Small intestine (tissue), 7 donors: ENCODE results near the gene PDE8B. TPM values are rescaled to one million over a fixed set of nuclear protein-coding genes. Genes with fewer than 3 reads are reported as not detected.

Experiments used
- DNase-seq, 2 donors: peaks; one replicate each; pipeline versions ENCODE4 v3.0.0 to v3.0.0-alpha.2; 2013
- FAIRE-seq: peaks from 2 replicates; lab custom pipeline; 2012; peaks lifted over from hg19 to GRCh38; lab: Jason Lieb, UNC
- H3K27ac ChIP-seq, 3 donors: one replicate each; pipeline ENCODE4 v1.5.1; 2013; ENCODE audit warnings: low read length in 2 of 3, mild to moderate bottlenecking in 2 of 3, control low read depth in 1 of 3, inconsistent platforms in 1 of 3, low read depth in 1 of 3, moderate library complexity in 1 of 3
- H3K27me3 ChIP-seq, 3 donors: one replicate each; pipeline ENCODE4 v1.6.1; 2013; ENCODE audit warnings: low read length in 3 of 3, inconsistent platforms in 1 of 3; ENCODE audit not compliant: control insufficient read depth in 3 of 3, insufficient read depth in 3 of 3
- H3K36me3 ChIP-seq, 3 donors: one replicate each; pipeline ENCODE4 v1.6.1; 2013; ENCODE audit warnings: low read length in 3 of 3, inconsistent platforms in 1 of 3, low read depth in 1 of 3, mild to moderate bottlenecking in 1 of 3, moderate library complexity in 1 of 3; ENCODE audit not compliant: control insufficient read depth in 3 of 3, insufficient read depth in 2 of 3
- H3K4me1 ChIP-seq, 3 donors: one replicate each; pipeline ENCODE4 v1.6.1; 2013; ENCODE audit warnings: low read length in 2 of 3, inconsistent platforms in 1 of 3, low read depth in 1 of 3, mild to moderate bottlenecking in 1 of 3, moderate library complexity in 1 of 3; ENCODE audit not compliant: control insufficient read depth in 3 of 3, insufficient read depth in 2 of 3
- H3K4me3 ChIP-seq, 3 donors: one replicate each; pipeline ENCODE4 v1.5.1; 2013; ENCODE audit warnings: low read length in 3 of 3, control low read depth in 1 of 3, inconsistent platforms in 1 of 3, low read depth in 1 of 3, mild to moderate bottlenecking in 1 of 3, moderate library complexity in 1 of 3
- H3K9me3 ChIP-seq, 2 donors: one replicate each; pipeline ENCODE4 v1.6.1; 2013; ENCODE audit warnings: low read depth in 1 of 2, low read length in 1 of 2; ENCODE audit not compliant: control insufficient read depth in 2 of 2, insufficient read depth in 1 of 2
- WGBS, 3 donors: extraction: QIAGEN DNeasy Blood & Tissue Kit; methylation state at CpG; one replicate each; pipeline ENCODE4 v1.1.7; 2013; 5-methylcytosine and 5-hydroxymethylcytosine counted together
- polyA plus RNA-seq, 4 donors: library from polyadenylated mRNA; stranded (reverse) in 3 of 4; unstranded in 1 of 4; fragments of 200-250 nt in 3 of 4; fragments of 120-200 nt in 1 of 4; gene quantifications; one replicate each; pipeline versions ENCODE4 v1.2.1 to v1.2.3, GENCODE V29; 2013
- donor health status: healthy with polysubstance abuse.
- donor health status: control.
- donor health status: control.
- donor health status: Bipolar disorder and iron deficiency.
- donor health status: healthy.

The PDE8B gene
- polyA plus RNA-seq, 4 donors = 0.22 to 1.5 (median 0.99) TPM

DNA sequence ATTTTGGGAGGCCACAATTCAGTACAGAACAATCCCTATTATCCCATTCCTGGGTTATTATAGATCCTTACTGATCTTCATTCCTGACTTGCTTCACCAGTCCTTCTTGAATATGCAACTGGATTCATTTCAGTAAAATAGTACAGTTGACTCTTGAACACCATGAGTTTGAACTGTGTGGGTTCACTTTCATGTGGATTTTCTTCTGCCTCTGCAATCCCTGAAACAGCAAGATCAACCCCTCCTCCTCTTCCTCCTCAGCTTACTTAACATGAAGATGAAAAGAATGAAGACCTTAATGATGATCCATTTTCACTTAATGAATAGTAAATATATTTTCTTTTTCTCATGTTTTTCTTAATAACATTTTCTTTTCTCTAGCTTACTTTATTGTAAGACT is 8.3 kb upstream of the PDE8B start:
- Histone ChIP-seq H3K27ac (no peak overlapping the region), H3K27me3 (no peaks in the 10 kb centered on the region), H3K36me3 (no peaks in the 10 kb centered on the region), H3K4me3 (no peak overlapping the region), H3K4me1 (no peaks in the 10 kb centered on the region), H3K9me3 (peaks cover 0 to 2% of the 10 kb centered on the region in 2 donors)
- DNase-seq = no peak
- no peak for FAIRE-seq

DNA sequence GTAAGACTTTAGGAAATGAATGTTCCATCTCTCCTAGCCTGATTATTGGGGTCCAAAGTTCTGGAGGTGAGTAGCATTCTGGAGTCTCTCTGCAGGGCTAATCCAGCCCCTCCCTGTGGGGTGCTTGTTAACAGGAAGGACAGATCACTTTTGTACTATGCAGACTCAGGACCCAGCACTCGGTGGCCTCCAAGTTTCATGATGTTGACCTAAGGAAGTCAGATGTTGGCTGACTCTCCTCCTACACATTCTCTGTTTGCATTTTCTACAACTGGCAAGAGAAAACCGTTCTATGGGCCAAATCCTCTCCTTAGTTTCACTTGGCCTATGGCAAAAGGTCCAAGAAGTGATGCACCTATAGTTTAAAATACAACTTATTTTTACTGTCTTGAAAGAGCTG is 5.5 kb upstream of the PDE8B start:
- Histone ChIP-seq H3K27me3 (peaks cover 0 to 13% (median 5%) of the 10 kb centered on the region in 3 donors), H3K4me1 (no peaks in the 10 kb centered on the region), H3K4me3 (no peak overlapping the region), H3K36me3 (no peaks in the 10 kb centered on the region), H3K27ac (no peak overlapping the region), H3K9me3 (no peaks in the 10 kb centered on the region)
- FAIRE-seq (no peak), DNase-seq (peak; percentile 10 to 15)
- 10 to 40% (median 19%) methylated on average over 2 of the region's 2 CpGs for WGBS, 3 donors

DNA sequence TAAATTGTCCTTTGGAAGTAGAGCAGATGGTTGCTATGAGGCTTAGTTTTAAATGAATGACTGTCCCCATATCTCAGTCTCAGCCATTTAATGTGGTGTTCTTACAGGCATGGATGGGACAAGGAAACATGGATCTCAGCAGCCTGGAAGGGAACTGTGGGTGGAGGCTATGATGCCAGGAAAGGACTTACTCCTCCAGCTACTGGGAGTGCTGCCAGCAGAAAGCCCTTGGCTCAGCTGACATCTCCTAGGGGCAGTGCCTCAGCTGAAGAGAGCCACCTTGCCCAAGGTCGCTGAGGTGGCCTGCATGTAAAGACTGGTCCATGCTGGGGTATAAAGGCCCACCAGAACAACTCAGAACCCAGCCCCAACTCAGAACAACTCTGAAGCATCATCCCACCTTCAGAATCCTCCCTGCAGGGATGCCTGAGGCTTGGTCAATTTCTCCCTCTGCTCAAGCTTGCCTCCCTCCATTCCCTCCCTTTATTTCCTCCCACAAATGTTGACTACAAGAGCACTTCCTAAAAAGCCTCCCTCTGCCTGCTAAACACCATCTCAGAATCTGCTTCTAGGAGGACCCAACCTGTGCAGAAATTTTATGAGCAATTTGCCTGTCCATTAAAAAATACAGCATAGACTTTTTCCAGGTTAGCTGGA is 1.8 kb upstream of the PDE8B start:
- 90 to 93% (median 92%) methylated on average over 1 of the region's 1 CpG for WGBS, 3 donors
- DNase-seq (no peak), FAIRE-seq (no peak)

DNA sequence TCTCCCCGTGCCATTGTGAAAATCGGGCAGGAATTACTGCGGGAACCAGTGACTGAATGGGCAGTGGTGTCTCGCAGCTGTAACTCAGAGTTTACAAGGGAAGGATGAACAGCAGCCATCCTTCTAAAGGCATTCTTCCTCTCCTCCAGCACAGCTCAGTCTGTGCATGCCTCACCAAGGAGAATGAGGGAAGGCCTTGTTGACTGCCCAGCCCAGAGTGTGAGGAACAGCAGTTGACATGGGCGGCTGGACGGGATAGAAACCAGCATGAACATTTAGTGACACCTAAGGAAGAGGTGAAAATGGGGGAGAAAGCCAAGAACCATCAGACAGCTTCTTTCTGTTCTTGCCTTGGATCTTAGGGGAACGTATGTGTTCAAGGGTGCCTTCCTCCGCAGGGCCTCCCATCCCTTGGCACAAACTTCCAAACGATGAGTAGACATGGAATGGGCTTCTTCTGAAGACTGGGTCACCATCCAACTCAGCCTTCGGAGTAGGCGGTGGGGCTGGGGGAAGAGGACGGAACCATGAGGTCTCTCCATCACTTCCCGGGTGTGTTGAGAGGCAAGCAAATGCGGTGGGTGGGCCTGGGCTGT is 887 bp upstream of the PDE8B start:
- WGBS, 3 donors = 72 to 81% (median 72%) methylated on average over 14 of the region's 14 CpGs
- Histone ChIP-seq H3K27ac (no peak overlapping the region), H3K36me3 (no peaks in the 10 kb centered on the region), H3K4me1 (no peaks in the 10 kb centered on the region), H3K27me3 (peaks cover 6 to 31% (median 12%) of the 10 kb centered on the region in 3 donors), H3K4me3 (no peak overlapping the region), H3K9me3 (no peaks in the 10 kb centered on the region)
- FAIRE-seq (no peak), DNase-seq (no peak)

More for the DNA sequence above, 1.8 kb upstream of the PDE8B start:
- Histone ChIP-seq H3K27ac (no peak overlapping the region), H3K27me3 (peaks cover 6 to 30% (median 12%) of the 10 kb centered on the region in 3 donors), H3K4me1 (no peaks in the 10 kb centered on the region), H3K36me3 (no peaks in the 10 kb centered on the region), H3K4me3 (no peak overlapping the region), H3K9me3 (no peaks in the 10 kb centered on the region)

DNA sequence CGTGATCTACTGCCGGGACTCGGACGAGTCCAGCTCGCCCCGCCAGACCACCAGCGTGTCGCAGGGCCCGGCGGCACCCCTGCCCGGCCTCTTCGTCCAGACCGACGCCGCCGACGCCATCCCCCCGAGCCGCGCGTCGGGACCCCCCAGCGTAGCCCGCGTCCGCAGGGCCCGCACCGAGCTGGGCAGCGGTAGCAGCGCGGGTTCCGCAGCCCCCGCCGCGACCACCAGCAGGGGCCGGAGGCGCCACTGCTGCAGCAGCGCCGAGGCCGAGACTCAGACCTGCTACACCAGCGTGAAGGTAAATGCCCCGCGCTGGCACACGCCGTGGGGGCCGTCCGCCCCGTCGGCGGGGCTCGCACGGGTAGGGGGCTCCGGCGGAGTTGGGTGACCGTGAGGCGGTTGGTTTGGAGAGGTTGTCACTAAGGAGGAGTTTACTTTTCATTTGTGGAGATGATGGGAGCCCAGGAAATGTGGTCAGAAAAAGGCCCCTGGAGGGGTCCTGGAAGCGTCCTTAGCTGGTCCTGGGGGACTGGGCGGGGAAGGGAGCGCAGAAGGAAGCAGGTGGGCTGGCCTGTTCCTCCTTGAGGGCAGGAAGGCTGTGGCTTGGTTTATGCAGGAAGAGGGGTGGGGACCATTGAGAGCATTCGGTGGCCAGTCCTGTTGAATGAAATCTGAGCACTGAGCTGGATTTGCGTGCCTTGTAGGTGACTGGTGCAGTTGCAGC is 647 bp downstream of the PDE8B start:
- no peaks in the 10 kb centered on the region for H3K9me3 ChIP-seq
- DNase-seq (peak in 1 of 2 donors; percentile 25), FAIRE-seq (no peak)
- H3K4me3 ChIP-seq = peak overlapping the region; percentile 8 to 70 (median 29)
- peaks cover 6 to 40% (median 12%) of the 10 kb centered on the region in 3 donors for H3K27me3 ChIP-seq
- H3K36me3 ChIP-seq = no peaks in the 10 kb centered on the region
- H3K27ac ChIP-seq = no peak overlapping the region
- no peaks in the 10 kb centered on the region for H3K4me1 ChIP-seq
- WGBS, 3 donors = 1 to 3% (median 2%) methylated on average over 51 to 61 of the region's 61 CpGs

DNA sequence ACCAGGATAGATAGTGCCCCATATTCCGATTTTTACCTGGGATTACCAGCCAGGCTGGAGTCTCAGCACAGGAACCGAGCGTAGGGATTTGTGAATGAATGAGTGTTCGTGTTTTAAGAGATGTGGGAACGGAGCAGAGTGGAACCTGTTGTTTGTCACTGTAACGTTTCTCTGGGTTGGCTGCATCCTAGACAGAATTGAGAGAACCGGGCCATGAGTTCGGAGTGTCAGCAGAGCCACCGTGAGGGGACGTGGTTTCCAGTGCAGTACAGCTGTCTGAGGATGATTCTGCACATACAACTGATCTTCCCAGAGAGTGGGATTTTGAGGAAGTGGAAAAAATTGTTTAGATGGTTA is 1.2 kb downstream of the PDE8B start:
- DNase-seq (no peak), FAIRE-seq (no peak)
- peaks cover 6 to 40% (median 12%) of the 10 kb centered on the region in 3 donors for H3K27me3 ChIP-seq
- no peaks in the 10 kb centered on the region for H3K9me3 ChIP-seq
- no peaks in the 10 kb centered on the region for H3K4me1 ChIP-seq
- no peak overlapping the region for H3K27ac ChIP-seq
- no peaks in the 10 kb centered on the region for H3K36me3 ChIP-seq
- H3K4me3 ChIP-seq = peak overlapping the region in 1 of 3 donors; percentile 8
- WGBS, 3 donors = 20 to 23% (median 21%) methylated on average over 10 of the region's 10 CpGs

DNA sequence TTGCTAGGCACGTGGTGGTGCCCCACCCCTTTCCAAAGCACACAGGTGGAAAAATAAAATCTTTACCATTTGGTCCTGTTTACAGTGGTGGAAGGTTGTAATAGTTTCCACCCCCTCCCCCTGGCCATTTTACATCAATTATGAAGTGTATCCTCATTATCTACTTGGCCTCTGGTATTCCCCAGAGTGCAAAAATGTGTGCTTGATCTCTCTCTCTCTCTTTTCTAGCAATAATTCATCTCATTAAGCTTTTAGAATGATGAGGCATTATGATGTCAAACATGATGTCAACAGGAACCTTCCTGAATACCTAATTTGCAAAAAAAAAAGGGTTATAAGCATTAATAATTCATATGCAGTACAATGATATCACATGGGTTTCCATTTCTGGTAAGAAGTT is 3.1 kb downstream of the PDE8B start:
- Histone ChIP-seq H3K4me3 (no peak overlapping the region), H3K27me3 (peaks cover 6 to 36% (median 12%) of the 10 kb centered on the region in 3 donors), H3K27ac (no peak overlapping the region), H3K9me3 (no peaks in the 10 kb centered on the region), H3K4me1 (no peaks in the 10 kb centered on the region), H3K36me3 (no peaks in the 10 kb centered on the region)
- no peak for DNase-seq
- FAIRE-seq = no peak
- 17 to 51% (median 39%) methylated on average over 1 of the region's 1 CpG for WGBS, 3 donors

DNA sequence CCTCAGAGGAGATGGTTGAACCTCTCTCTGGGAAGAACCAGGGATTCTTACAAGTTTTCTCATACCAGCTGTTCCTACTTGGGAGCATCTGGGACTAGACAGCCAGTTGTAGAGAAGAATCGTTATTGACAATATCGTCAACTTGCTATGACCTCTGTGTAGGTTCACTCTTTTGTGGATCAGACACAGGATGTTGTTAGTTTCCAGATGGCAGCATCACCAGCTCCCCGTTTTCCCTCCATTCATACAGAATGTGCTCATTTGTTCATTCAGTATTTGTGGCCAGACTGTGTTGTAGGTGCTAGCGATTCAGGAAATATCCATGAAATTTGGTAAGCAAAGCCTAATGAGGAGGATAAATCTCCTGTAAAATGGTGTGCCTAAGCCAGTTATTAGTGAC is 3.7 kb downstream of the PDE8B start:
- Histone ChIP-seq H3K27ac (no peak overlapping the region), H3K4me3 (no peak overlapping the region), H3K4me1 (no peaks in the 10 kb centered on the region), H3K27me3 (peaks cover 6 to 34% (median 12%) of the 10 kb centered on the region in 3 donors), H3K9me3 (no peaks in the 10 kb centered on the region), H3K36me3 (no peaks in the 10 kb centered on the region)
- no peak for FAIRE-seq
- 66 to 83% (median 76%) methylated on average over 4 of the region's 4 CpGs for WGBS, 3 donors
- DNase-seq = no peak
